BJ (cell line): Measurements from ENCODE around the gene ANXA11. TPM values are rescaled to one million over a fixed set of nuclear protein-coding genes. Genes with fewer than 3 reads are reported as not detected.
A peak's percentile ranks its signal among the peaks of the same experiment; 100 is the strongest.

Experiments
- CTCF ChIA-PET: fragments of 350-600 bp; formaldehyde crosslinking; extraction: SDS; loops from one replicate; lab custom pipeline; 2021; ENCODE audit warnings: antibody characterized with exemption, inconsistent platforms; lab: Yijun Ruan, JAX
- POLR2A ChIA-PET: fragments of 300-600 bp; sonication (Branson Sonifier 250); formaldehyde crosslinking; extraction: SDS; loops from one replicate; lab custom pipeline; 2021; ENCODE audit warnings: antibody characterized with exemption; lab: Charles Lee
- DNase-seq: peaks from one replicate; pipeline ENCODE4 v3.0.0-alpha.2; 2011; ENCODE audit warnings: low read depth
- H3K27me3 ChIP-seq: 2 replicates; pipeline ENCODE4 v1.6.0; 2011; ENCODE audit warnings: low read length; ENCODE audit not compliant: control insufficient read depth, insufficient read depth
- H3K36me3 ChIP-seq: 2 replicates; pipeline ENCODE4 v1.5.1; 2011; ENCODE audit warnings: low read length; ENCODE audit not compliant: control insufficient read depth, insufficient read depth
- H3K4me3 ChIP-seq: 2 replicates; pipeline ENCODE4 v1.5.1; 2011; ENCODE audit warnings: low read depth, mild to moderate bottlenecking, control low read depth, low read length
- CTCF ChIP-seq: IDR thresholded peaks from 2 replicates; pipeline ENCODE4 v1.5.1; 2011; ENCODE audit warnings: low read depth, mild to moderate bottlenecking, control low read depth, inconsistent platforms, low read length, moderate library complexity; ENCODE audit not compliant: insufficient read depth
- polyA plus RNA-seq: library from polyadenylated mRNA; depleted of rRNA; stranded (reverse); fragments of >200 nt; gene quantifications from 2 replicates; pipeline ENCODE4 v1.2.3, GENCODE V29; 2011

Gene ANXA11
- polyA plus RNA-seq, 1 experiment = 239 TPM

GRCh38 chr10:80166581-80167470 lies 38.5 kb downstream of the ANXA11 start:
- DNase-seq = no peak
- Histone ChIP-seq H3K36me3 (peaks cover 54% of the 10 kb centered on the region), H3K4me3 (no peak overlapping the region), H3K27me3 (no peaks in the 10 kb centered on the region)
- TF ChIP-seq CTCF = no peak
- ChIA-PET CTCF (interaction anchor here (1.2 kb wide), 1 partner anchor 10 kb away, joined by 3 read pairs; no protein-coding TSS in a partner anchor), POLR2A (no interaction called here)

- no peaks in the 10 kb centered on the region for H3K27me3 ChIP-seq
- CTCF ChIA-PET = interaction anchor here (0.6 to 3.7 kb wide), 4 partner anchors 8 to 43 kb away, joined by 3 to 15 read pairs (median 4); no protein-coding TSS in a partner anchor
- POLR2A ChIA-PET = no interaction called here
- peak; percentile 34; the same call in 1 of the 2 replicates for TF ChIP-seq CTCF
- H3K4me3 ChIP-seq = no peak overlapping the region
- H3K36me3 ChIP-seq = peaks cover 50% of the 10 kb centered on the region
- no peak for DNase-seq
Measured at GRCh38 chr10:80165173-80165572, 40.2 kb downstream of the ANXA11 start.

GRCh38 chr10:80164596-80164995 lies 40.7 kb downstream of the ANXA11 start:
- ChIA-PET CTCF (interaction anchor here (1.3 to 3.7 kb wide), 2 partner anchors 12 to 20 kb away, joined by 4 to 15 read pairs; no protein-coding TSS in a partner anchor), POLR2A (no interaction called here)
- no peak for TF ChIP-seq CTCF
- DNase-seq = no peak
- Histone ChIP-seq H3K4me3 (no peak overlapping the region), H3K27me3 (no peaks in the 10 kb centered on the region), H3K36me3 (peaks cover 49% of the 10 kb centered on the region)

GRCh38 chr10:80163741-80164341 lies 41.5 kb downstream of the ANXA11 start:
- no peak for TF ChIP-seq CTCF
- peak; percentile 63 for DNase-seq
- Histone ChIP-seq H3K4me3 (no peak overlapping the region), H3K27me3 (no peaks in the 10 kb centered on the region), H3K36me3 (peaks cover 46% of the 10 kb centered on the region)
- POLR2A ChIA-PET = no interaction called here
- CTCF ChIA-PET = interaction anchor here (1.3 to 3.7 kb wide), 2 partner anchors 12 to 19 kb away, joined by 4 to 15 read pairs; no protein-coding TSS in a partner anchor
